Breast epithelium (tissue), 4 donors: ENCODE results near the gene CEP126. TPM values are rescaled to one million over a fixed set of nuclear protein-coding genes. Genes with fewer than 3 reads are reported as not detected.

Experiments used
- DNase-seq, 2 donors: peaks; one replicate each; pipeline ENCODE4 v3.0.0-alpha.2; 2019; ENCODE audit warnings: low spot score in 2 of 2
- H3K27ac ChIP-seq, 2 donors: fragments of 200-600 bp; sonication (generic) in 1 of 2; one replicate each; pipeline ENCODE4 v1.5.1; 2016 to 2019; ENCODE audit warnings: mild to moderate bottlenecking in 1 of 2
- H3K27me3 ChIP-seq, 2 donors: fragments of 200-600 bp; sonication (generic) in 1 of 2; one replicate each; pipeline versions ENCODE4 v1.5.1 to v1.6.0; 2017 to 2019; ENCODE audit warnings: control low read depth in 1 of 2, mild to moderate bottlenecking in 1 of 2
- H3K36me3 ChIP-seq: fragments of 200-600 bp; one replicate; pipeline ENCODE4 v1.5.1; 2019
- H3K4me1 ChIP-seq, 2 donors: fragments of 200-600 bp; sonication (generic); one replicate each; pipeline ENCODE4 v1.5.1; 2016 to 2019; ENCODE audit warnings: control low read depth in 1 of 2
- H3K4me3 ChIP-seq, 3 donors: fragments of 200-600 bp; sonication (generic); 1 replicate in 2 of 3; 2 replicates in 1 of 3; pipeline ENCODE4 v1.5.1; 2016 to 2019; ENCODE audit warnings: mild to moderate bottlenecking in 3 of 3, moderate library complexity in 2 of 3
- H3K9me3 ChIP-seq, 2 donors: fragments of 200-600 bp; sonication (generic) in 1 of 2; one replicate each; pipeline ENCODE4 v1.5.1; 2016 to 2019; ENCODE audit warnings: control low read depth in 1 of 2
- CTCF ChIP-seq, 3 donors: fragments of 450-650 bp; IDR thresholded peaks; one replicate each; pipeline ENCODE4 v1.5.1; 2016 to 2017; ENCODE audit warnings: antibody characterized with exemption in 3 of 3, mild to moderate bottlenecking in 3 of 3, moderate library complexity in 3 of 3
- POLR2A ChIP-seq: fragments of 450-650 bp; IDR thresholded peaks from one replicate; pipeline ENCODE4 v1.6.1; 2016; ENCODE audit warnings: antibody characterized with exemption, mild to moderate bottlenecking, moderate library complexity
- POLR2AphosphoS5 ChIP-seq, 3 donors: sonication (generic); formaldehyde crosslinking; IDR thresholded peaks; one replicate each; pipeline ENCODE4 v1.6.1; 2017; ENCODE audit warnings: antibody characterized with exemption in 3 of 3
- intact Hi-C: fragments of 100-400 bp; cut with DNase I; formaldehyde crosslinking; loops from one replicate; pipeline ENCODE4 v1.15.1; 2023; ENCODE audit warnings: low total_unique reads
- total RNA-seq, 3 donors: library from RNA; depleted of rRNA; stranded (reverse); fragments of >200 nt; gene quantifications; one replicate each; pipeline ENCODE4 v1.1.0, GENCODE V29; 2016

CEP126 gene
- total RNA-seq, 3 donors from 2014 or later = 6.9 to 14.7 (median 9.1) TPM

DNA sequence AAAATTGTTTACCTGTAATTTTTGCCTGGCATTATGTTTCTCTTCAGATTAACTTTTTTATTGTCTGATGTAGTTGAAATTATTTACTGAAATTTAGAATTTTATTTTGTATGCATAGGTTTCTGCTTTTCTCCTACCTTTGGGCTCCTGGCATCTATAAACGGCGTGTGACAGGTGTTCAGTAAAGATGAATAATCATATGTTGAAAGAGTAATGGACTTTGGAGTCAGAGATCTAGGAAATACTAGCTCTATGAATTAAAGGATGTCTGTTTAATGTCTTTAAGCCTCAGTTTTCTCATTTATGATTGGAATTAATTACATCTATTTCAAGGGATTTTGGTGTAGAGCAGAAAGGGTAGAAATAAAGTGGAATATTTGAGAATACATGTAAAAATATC, 8.7 kb downstream of the CEP126 start:
- TF ChIP-seq CTCF (IDR thresholded peaks at IDR 0.05) (no peak), POLR2AphosphoS5 (IDR thresholded peaks at IDR 0.05) (no peak), POLR2A (no peak)
- no peaks in the 10 kb centered on the region for H3K9me3 ChIP-seq
- DNase-seq = no peak
- H3K4me3 ChIP-seq = no peak overlapping the region
- no peaks in the 10 kb centered on the region for H3K4me1 ChIP-seq
- no peaks in the 10 kb centered on the region for H3K36me3 ChIP-seq
- H3K27me3 ChIP-seq = no peaks in the 10 kb centered on the region
- intact Hi-C loops = no loop called here
- H3K27ac ChIP-seq = no peak overlapping the region

DNA sequence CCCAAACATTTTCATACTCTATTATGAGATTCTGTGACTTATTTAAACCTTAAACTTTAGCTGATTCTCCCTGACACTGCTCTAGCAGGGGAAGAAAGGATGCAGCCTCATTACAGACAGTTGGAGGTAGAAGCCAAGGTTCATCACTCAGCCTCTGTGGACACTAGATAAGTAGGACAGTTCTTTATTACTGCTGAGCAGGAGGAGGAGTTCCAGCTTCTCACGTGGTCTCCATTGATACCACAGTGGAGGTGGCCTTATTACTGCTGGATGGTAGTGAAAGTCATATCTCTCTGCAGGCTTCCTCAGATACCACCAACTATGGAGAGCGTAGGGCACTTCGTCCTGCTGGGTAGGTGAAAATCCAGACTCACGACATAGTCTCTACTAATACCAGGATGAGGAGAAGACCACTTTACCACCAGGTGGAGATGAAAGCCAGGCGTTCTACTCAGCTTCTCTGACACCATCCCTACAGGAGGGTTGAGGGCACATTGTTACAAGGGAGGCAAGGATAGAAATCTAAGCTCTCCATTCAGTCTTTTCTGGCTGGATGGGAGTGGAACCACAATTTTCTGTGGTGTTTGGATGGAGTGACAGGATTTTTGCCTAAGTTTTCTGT, 14.6 kb downstream of the CEP126 start:
- no peaks in the 10 kb centered on the region for H3K36me3 ChIP-seq
- DNase-seq = no peak
- H3K4me3 ChIP-seq = no peak overlapping the region
- no peaks in the 10 kb centered on the region for H3K27me3 ChIP-seq
- intact Hi-C loops = no loop called here
- no peaks in the 10 kb centered on the region for H3K9me3 ChIP-seq
- H3K4me1 ChIP-seq = no peaks in the 10 kb centered on the region
- H3K27ac ChIP-seq = no peak overlapping the region
- TF ChIP-seq POLR2AphosphoS5 (IDR thresholded peaks at IDR 0.05) = no peak
- TF ChIP-seq CTCF (IDR thresholded peaks at IDR 0.05) = no peak
- no peak for TF ChIP-seq POLR2A

GRCh38 chr11:101931692-101932091, 16.9 kb downstream of the CEP126 start:
- intact Hi-C loops = no loop called here
- H3K27ac ChIP-seq = no peak overlapping the region
- no peak for DNase-seq

DNA sequence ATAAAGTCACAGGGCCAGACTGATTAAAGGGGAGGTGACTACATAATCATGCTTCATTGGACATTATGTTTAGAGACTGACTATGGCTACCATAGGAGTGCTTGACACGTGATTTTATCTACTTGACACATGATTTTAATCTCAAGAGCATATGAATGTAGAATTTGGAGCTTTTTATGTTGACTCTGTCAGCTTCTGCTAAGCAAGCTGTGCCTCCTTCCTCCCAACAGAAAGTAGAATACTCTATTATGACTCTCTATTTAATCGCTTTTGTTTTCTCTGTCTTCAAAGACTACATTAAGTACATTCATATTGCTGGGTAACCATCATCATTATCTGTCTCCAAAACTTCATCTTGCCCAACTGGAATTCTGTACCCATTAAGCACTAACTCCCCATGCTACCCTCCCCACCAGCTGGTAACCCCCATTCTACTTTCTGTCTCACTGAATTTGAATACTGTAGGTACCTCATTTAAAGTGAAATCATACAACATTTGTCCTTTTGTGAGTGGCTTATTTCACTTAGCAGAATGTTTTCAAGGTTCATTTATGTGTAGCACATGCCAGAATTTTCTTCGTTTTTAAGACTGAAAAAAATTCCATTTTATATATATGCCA, 26.2 kb downstream of the CEP126 start:
- no peak for TF ChIP-seq CTCF (IDR thresholded peaks at IDR 0.05)
- TF ChIP-seq POLR2AphosphoS5 (IDR thresholded peaks at IDR 0.05) = no peak
- TF ChIP-seq POLR2A = no peak
- Histone ChIP-seq H3K4me3 (no peak overlapping the region), H3K27me3 (no peaks in the 10 kb centered on the region), H3K36me3 (no peaks in the 10 kb centered on the region), H3K9me3 (no peaks in the 10 kb centered on the region), H3K4me1 (no peaks in the 10 kb centered on the region), H3K27ac (no peak overlapping the region)
- intact Hi-C loops = no loop called here
- DNase-seq = no peak

More at GRCh38 chr11:101931692-101932091, 16.9 kb downstream of the CEP126 start:
- H3K27me3 ChIP-seq = no peaks in the 10 kb centered on the region
- no peak for TF ChIP-seq POLR2AphosphoS5 (IDR thresholded peaks at IDR 0.05)
- TF ChIP-seq CTCF (IDR thresholded peaks at IDR 0.05) = no peak
- no peak for TF ChIP-seq POLR2A
- H3K4me1 ChIP-seq = no peaks in the 10 kb centered on the region
- no peaks in the 10 kb centered on the region for H3K9me3 ChIP-seq
- no peaks in the 10 kb centered on the region for H3K36me3 ChIP-seq
- no peak overlapping the region for H3K4me3 ChIP-seq

DNA sequence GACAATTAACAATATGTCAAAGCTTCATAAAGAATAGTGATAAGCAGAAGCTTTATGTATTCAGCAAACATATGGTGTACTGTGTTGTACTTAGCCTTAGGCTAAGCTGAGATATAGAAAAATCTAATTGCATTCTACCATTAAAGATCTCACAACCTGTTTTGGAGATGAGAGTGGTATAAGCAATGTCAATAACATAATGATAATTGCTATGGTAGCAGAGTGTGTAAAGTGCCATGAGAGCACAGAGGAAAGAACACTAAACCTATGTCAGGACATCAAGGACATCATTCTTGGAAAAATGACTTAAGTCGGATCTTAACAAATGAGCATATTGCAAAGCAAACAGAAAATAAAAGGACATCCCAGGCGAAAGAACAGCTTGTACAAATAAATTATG, 30.1 kb downstream of the CEP126 start:
- no peaks in the 10 kb centered on the region for H3K27me3 ChIP-seq
- H3K9me3 ChIP-seq = no peaks in the 10 kb centered on the region
- no peak for TF ChIP-seq CTCF (IDR thresholded peaks at IDR 0.05)
- TF ChIP-seq POLR2A = no peak
- no peak for TF ChIP-seq POLR2AphosphoS5 (IDR thresholded peaks at IDR 0.05)
- intact Hi-C loops = no loop called here
- no peak for DNase-seq
- H3K36me3 ChIP-seq = no peaks in the 10 kb centered on the region
- no peak overlapping the region for H3K4me3 ChIP-seq
- H3K27ac ChIP-seq = no peak overlapping the region
- H3K4me1 ChIP-seq = no peaks in the 10 kb centered on the region
